ENCODE data around the gene PPFIA1.

- TF ChIP-seq CTCF (IDR thresholded peaks at IDR 0.05) = no peak
- TF ChIP-seq POLR2A (IDR thresholded peaks at IDR 0.05) = no peak
Measured at GRCh38 chr11:70433038-70433437, 162.5 kb downstream of the PPFIA1 start.

Measured in esophagus squamous epithelium (tissue), 4 donors.